Body of pancreas (tissue), 4 donors: ENCODE results near the gene LPP.

Experiments
- POLR2A ChIP-seq, 3 donors: fragments of 450-650 bp; IDR thresholded peaks; one replicate each; pipeline ENCODE4 v1.6.1; 2016; ENCODE audit warnings: antibody characterized with exemption in 3 of 3, mild to moderate bottlenecking in 2 of 3
- TF ChIP-seq, protein P1 (sequence below), 7 experiments: fragments of 450-650 bp in 4 of 7; fragments of 200-600 bp in 3 of 7; sonication (generic) in 3 of 7; IDR thresholded peaks; one replicate each; pipeline ENCODE4 v1.5.1; 2016 to 2019; ENCODE audit warnings: antibody characterized with exemption in 7 of 7

DNA sequence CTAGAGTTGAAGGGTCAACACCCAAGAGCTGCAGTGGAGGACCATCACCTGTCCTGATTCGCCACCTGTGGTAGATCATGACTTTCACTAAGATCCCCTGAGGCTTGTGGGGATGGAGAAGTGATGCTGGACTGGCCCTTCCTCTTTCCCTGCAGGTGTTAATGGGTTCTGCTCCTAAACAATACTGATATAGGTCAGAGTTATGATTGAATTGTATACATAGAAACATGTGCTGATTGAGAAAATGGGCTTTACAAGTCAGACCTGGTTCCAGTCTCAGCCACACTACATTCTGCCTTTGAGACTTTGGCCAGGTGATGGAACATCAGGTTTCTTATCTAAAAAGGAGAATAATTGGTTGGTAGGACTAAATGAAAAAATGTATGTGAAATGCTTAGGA is 598.9 kb downstream of the LPP start:
- no peak for TF ChIP-seq POLR2A (IDR thresholded peaks at IDR 0.05)
- TF ChIP-seq, protein P1, sequence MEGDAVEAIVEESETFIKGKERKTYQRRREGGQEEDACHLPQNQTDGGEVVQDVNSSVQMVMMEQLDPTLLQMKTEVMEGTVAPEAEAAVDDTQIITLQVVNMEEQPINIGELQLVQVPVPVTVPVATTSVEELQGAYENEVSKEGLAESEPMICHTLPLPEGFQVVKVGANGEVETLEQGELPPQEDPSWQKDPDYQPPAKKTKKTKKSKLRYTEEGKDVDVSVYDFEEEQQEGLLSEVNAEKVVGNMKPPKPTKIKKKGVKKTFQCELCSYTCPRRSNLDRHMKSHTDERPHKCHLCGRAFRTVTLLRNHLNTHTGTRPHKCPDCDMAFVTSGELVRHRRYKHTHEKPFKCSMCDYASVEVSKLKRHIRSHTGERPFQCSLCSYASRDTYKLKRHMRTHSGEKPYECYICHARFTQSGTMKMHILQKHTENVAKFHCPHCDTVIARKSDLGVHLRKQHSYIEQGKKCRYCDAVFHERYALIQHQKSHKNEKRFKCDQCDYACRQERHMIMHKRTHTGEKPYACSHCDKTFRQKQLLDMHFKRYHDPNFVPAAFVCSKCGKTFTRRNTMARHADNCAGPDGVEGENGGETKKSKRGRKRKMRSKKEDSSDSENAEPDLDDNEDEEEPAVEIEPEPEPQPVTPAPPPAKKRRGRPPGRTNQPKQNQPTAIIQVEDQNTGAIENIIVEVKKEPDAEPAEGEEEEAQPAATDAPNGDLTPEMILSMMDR (IDR thresholded peaks at IDR 0.05): no peak
